DOHH2 (cell line): ENCODE measurements around the gene SCARB2.

Experiments
- H3F3A ChIP-seq: fragments of 200-600 bp; sonication (generic), shearing (Covaris generic); 2 replicates; pipeline ENCODE4 v1.6.0; 2016; ENCODE audit warnings: antibody characterized with exemption, mild to moderate bottlenecking; ENCODE audit not compliant: control insufficient read depth, insufficient read depth
- H3K27ac ChIP-seq: fragments of 200-600 bp; sonication (generic); 2 replicates; pipeline ENCODE4 v1.5.1; 2014; ENCODE audit warnings: low read depth, mild to moderate bottlenecking, low read length, moderate library complexity
- H3K27me3 ChIP-seq: fragments of 200-600 bp; sonication (generic); 2 replicates; pipeline ENCODE4 v1.6.1; 2014; ENCODE audit warnings: mild to moderate bottlenecking, low read length, mixed read lengths; ENCODE audit not compliant: control insufficient read depth
- H3K36me3 ChIP-seq: fragments of 200-600 bp; sonication (generic); 2 replicates; pipeline ENCODE4 v1.6.1; 2014; ENCODE audit warnings: mild to moderate bottlenecking, low read length, moderate library complexity, mixed read lengths; ENCODE audit not compliant: control insufficient read depth
- H3K4me1 ChIP-seq: fragments of 200-600 bp; sonication (generic); 2 replicates; pipeline ENCODE4 v1.6.1; 2014; ENCODE audit warnings: mild to moderate bottlenecking, low read length, mixed read lengths; ENCODE audit not compliant: control insufficient read depth
- H3K4me2 ChIP-seq: fragments of 200-600 bp; sonication (generic); 2 replicates; pipeline ENCODE4 v1.6.0; 2014; ENCODE audit warnings: mild to moderate bottlenecking, low read length, moderate library complexity
- H3K4me3 ChIP-seq: fragments of 200-600 bp; sonication (generic); 2 replicates; pipeline ENCODE4 v1.5.1; 2014; ENCODE audit warnings: mild to moderate bottlenecking, low read length, mixed read lengths
- H3K79me2 ChIP-seq: fragments of 200-600 bp; sonication (generic); 2 replicates; pipeline ENCODE4 v1.6.1; 2014; ENCODE audit warnings: mild to moderate bottlenecking, low read length, mixed read lengths; ENCODE audit not compliant: control insufficient read depth
- H3K9me2 ChIP-seq: fragments of 200-600 bp; sonication (generic); replicated peaks from 2 replicates; pipeline ENCODE4 v1.6.1; 2014; ENCODE audit warnings: mild to moderate bottlenecking, low read length, mixed read lengths; ENCODE audit not compliant: control insufficient read depth
- H3K9me3 ChIP-seq: fragments of 200-600 bp; sonication (generic); 2 replicates; pipeline ENCODE4 v1.6.1; 2014; ENCODE audit warnings: antibody characterized with exemption, low read length, mixed read lengths; ENCODE audit not compliant: control insufficient read depth, insufficient read depth
- H4K20me1 ChIP-seq: fragments of 200-600 bp; sonication (generic); 2 replicates; pipeline ENCODE4 v1.6.0; 2014; ENCODE audit warnings: low read depth, mild to moderate bottlenecking, antibody characterized with exemption, low read length, moderate library complexity; ENCODE audit not compliant: control insufficient read depth, insufficient read depth
- CTCF ChIP-seq: fragments of 200-600 bp; sonication (generic); IDR thresholded peaks from one replicate; pipeline ENCODE4 v1.5.1; 2014; ENCODE audit warnings: antibody characterized with exemption, mild to moderate bottlenecking, low read depth, low read length; ENCODE audit not compliant: poor library complexity, severe bottlenecking
- EZH2phosphoT487 ChIP-seq: fragments of 200-600 bp; sonication (generic); IDR thresholded peaks from 2 replicates; pipeline ENCODE4 v1.6.1; 2017; ENCODE audit warnings: borderline replicate concordance, mild to moderate bottlenecking, antibody characterized with exemption, low read length, moderate library complexity, mixed read lengths

Gene SCARB2

GRCh38 chr4:76117536-76117935 lies 96.1 kb downstream of the SCARB2 start:
- no peaks in the 10 kb centered on the region for H3K9me3 ChIP-seq
- H3K4me1 ChIP-seq: no peaks in the 10 kb centered on the region
- no peaks in the 10 kb centered on the region for H3K27me3 ChIP-seq
- peaks cover 81% of the 10 kb centered on the region for H3K36me3 ChIP-seq
- no peak overlapping the region for H3K4me3 ChIP-seq
- H4K20me1 ChIP-seq: no peaks in the 10 kb centered on the region
- no peaks in the 10 kb centered on the region for H3K79me2 ChIP-seq
- no peak overlapping the region for H3K27ac ChIP-seq
- H3K9me2 ChIP-seq: no peaks in the 10 kb centered on the region
- no peak overlapping the region for H3K4me2 ChIP-seq
- 0 out of 2 replicates have a peak, but pooled peaks cover 3% of the 10 kb centered on the region for H3F3A ChIP-seq
- no peak for TF ChIP-seq CTCF

- Histone ChIP-seq H3K4me3 (no peak overlapping the region), H4K20me1 (no peaks in the 10 kb centered on the region), H3K27ac (no peak overlapping the region), H3K27me3 (no peaks in the 10 kb centered on the region), H3K4me2 (no peak overlapping the region), H3K4me1 (no peaks in the 10 kb centered on the region), H3K79me2 (no peaks in the 10 kb centered on the region), H3K9me3 (no peaks in the 10 kb centered on the region), H3K36me3 (peaks cover 79% of the 10 kb centered on the region), H3F3A (0 out of 2 replicates have a peak, but pooled peaks cover 8% of the 10 kb centered on the region), H3K9me2 (no peaks in the 10 kb centered on the region)
- TF ChIP-seq CTCF: no peak
- TF ChIP-seq EZH2phosphoT487: no peak
Measured at GRCh38 chr4:76116821-76117220, 96.8 kb downstream of the SCARB2 start.
